Umbilical cord (tissue), 2 donors: ENCODE results near the gene PDGFB. TPM values are rescaled to one million over a fixed set of nuclear protein-coding genes. Genes with fewer than 3 reads are reported as not detected.

Experiments used
- DNase-seq: peaks from one replicate; pipeline ENCODE4 v3.0.0-alpha.2; 2015; ENCODE audit warnings: low spot score
- total RNA-seq: library from RNA; depleted of rRNA; stranded (reverse); fragments of >200 nt; gene quantifications from one replicate; pipeline ENCODE4 v1.2.3, GENCODE V29; 2014; ENCODE audit warnings: low replicate concordance; ENCODE audit not compliant: insufficient read depth

PDGFB gene
- total RNA-seq, 1 donor from 2014 or later: 4.8 TPM

GRCh38 chr22:39254789-39255298 is 10.1 kb upstream of the PDGFB start:
- DNase-seq: peak; percentile 55

GRCh38 chr22:39254122-39254521 is 9.3 kb upstream of the PDGFB start:
- DNase-seq: no peak

- peak; percentile 82 for DNase-seq
These were observed 8.8 kb upstream of the PDGFB start for GRCh38 chr22:39253435-39254070.

- no peak for DNase-seq
These were observed 8.0 kb upstream of the PDGFB start for GRCh38 chr22:39252461-39253434.

- DNase-seq: no peak
These were observed 7.1 kb upstream of the PDGFB start for GRCh38 chr22:39251762-39252460.

- DNase-seq: no peak
These were observed 6.1 kb upstream of the PDGFB start for GRCh38 chr22:39250838-39251237.

GRCh38 chr22:39250131-39250530 is 5.3 kb upstream of the PDGFB start:
- no peak for DNase-seq

GRCh38 chr22:39249086-39249704 is 4.4 kb upstream of the PDGFB start:
- DNase-seq: no peak

- no peak for DNase-seq
These were observed 3.5 kb upstream of the PDGFB start for GRCh38 chr22:39248254-39248653.

- no peak for DNase-seq
These were observed 2.6 kb upstream of the PDGFB start for GRCh38 chr22:39247361-39247760.

GRCh38 chr22:39246690-39247332 is 2.0 kb upstream of the PDGFB start:
- no peak for DNase-seq

GRCh38 chr22:39246217-39246616 is 1.4 kb upstream of the PDGFB start:
- no peak for DNase-seq

- no peak for DNase-seq
These were observed 603 bp upstream of the PDGFB start for GRCh38 chr22:39245130-39246039.

- DNase-seq: no peak
These were observed 666 bp downstream of the PDGFB start for GRCh38 chr22:39244136-39244495.

GRCh38 chr22:39243439-39244135 is 1.2 kb downstream of the PDGFB start:
- DNase-seq: no peak

- DNase-seq: peak; percentile 45
These were observed 2.0 kb downstream of the PDGFB start for GRCh38 chr22:39242595-39243438.

- DNase-seq: no peak
These were observed 2.8 kb downstream of the PDGFB start for GRCh38 chr22:39241794-39242594.
